Brain pericyte (primary cell): ENCODE data around the gene TAF11L13.
"Not testable (repeated sequence)": the region's sequence is repeated elsewhere in the genome, so short reads cannot be mapped to it uniquely, and the experiment has no call there.

Source experiments
- DNase-seq: peaks from one replicate; pipeline ENCODE4 v3.0.0-alpha.2; 2012; ENCODE audit warnings: low read depth, low spot score

Gene TAF11L13

DNA sequence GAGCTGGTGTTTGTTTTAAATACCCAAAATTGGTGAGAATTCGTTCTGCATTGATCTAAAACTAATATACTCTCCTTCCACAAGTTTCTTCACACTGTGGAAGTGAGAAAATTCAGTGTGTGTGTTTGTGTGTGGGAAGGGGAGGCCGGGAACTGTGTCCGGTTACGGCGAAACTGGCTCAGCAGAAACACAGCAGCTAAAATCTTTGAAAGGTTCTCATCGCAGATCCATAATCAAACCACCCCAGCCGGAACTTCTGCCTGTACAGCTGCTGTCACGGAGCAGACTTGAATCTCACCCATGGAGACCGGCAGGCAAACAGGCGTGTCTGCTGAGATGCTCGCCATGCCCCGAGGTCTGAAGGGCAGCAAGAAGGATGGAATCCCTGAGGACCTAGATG, at the start of gene TAF11L13:
Gene TAF11L13 (plus strand): TSS at position 301 of the 400 bp plus-strand sequence.
- DNase-seq, result not testable (repeated sequence)

DNA sequence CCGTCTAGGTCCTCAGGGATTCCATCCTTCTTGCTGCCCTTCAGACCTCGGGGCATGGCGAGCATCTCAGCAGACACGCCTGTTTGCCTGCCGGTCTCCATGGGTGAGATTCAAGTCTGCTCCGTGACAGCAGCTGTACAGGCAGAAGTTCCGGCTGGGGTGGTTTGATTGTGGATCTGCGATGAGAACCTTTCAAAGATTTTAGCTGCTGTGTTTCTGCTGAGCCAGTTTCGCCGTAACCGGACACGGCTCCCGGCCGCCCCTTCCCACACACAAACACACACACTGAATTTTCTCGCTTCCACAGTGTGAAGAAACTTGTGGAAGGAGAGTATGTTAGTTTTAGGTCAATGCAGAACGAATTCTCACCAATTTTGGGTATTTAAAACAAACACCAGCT, 46.2 kb upstream of the TAF11L13 start, which contains the start of gene TAF11L7:
Gene TAF11L7 (minus strand): TSS at position 101 of the 400 bp plus-strand sequence.
- DNase-seq, result not testable (repeated sequence)

DNA sequence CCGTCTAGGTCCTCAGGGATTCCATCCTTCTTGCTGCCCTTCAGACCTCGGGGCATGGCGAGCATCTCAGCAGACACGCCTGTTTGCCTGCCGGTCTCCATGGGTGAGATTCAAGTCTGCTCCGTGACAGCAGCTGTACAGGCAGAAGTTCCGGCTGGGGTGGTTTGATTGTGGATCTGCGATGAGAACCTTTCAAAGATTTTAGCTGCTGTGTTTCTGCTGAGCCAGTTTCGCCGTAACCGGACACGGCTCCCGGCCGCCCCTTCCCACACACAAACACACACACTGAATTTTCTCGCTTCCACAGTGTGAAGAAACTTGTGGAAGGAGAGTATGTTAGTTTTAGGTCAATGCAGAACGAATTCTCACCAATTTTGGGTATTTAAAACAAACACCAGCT, 41.0 kb upstream of the TAF11L13 start, which contains the start of gene TAF11L8:
Gene TAF11L8 (minus strand): TSS at position 101 of the 400 bp plus-strand sequence.
- not testable (repeated sequence) for DNase-seq

- DNase-seq, result not testable (repeated sequence)
These were observed 37.6 kb upstream of the TAF11L13 start, which contains the start of gene TAF11L9 for GRCh38 chr5:17594255-17594654. TAF11L9 (minus strand) TSS chr5:17594394.

- DNase-seq, result not testable (repeated sequence)
These were observed 34.2 kb upstream of the TAF11L13 start, which contains the start of gene TAF11L10 for GRCh38 chr5:17597728-17598127. TAF11L10 (minus strand) TSS chr5:17597828.

DNA sequence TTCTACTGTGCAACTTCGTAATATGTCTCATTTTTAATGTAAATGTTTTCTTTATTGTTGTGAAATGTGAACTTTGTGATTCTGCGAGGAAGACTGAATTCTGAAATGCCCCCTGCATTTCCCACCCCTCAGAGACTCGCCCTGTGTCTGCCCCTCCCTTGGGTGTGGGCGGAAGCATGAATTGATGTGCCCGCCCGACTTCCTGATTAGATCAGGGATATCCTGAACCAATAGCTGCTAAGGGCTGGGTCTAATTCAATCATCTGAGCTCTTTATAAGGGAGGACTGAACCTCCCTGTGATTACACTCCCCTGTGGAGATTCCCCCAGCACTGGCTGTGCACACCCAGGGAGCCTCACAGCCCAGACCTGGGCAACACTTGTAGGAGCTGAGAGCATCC, 28.0 kb upstream of the TAF11L13 start, which contains the start of gene TAF11L11:
Gene TAF11L11 (plus strand): TSS at position 304 of the 400 bp plus-strand sequence.
- not testable (repeated sequence) for DNase-seq

DNA sequence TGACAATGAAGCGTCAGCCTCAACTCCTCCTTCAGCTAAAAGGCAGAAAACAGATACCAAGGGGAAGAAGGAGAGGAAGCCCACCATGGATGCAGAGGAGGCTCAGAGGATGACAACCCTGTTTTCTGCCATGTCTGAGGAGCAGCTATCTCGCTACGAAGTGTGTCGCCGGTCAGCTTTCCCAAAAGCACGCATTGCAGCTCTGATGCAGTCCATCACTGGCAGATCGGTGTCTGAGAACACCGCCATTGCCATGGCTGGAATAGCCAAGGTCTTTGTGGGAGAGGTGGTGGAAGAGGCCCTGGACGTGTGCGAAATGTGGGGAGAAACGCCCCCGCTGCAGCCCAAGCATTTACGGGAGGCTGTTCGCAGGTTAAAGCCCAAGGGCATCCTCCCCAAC, 26.9 kb upstream of the TAF11L13 start:
- no peak for DNase-seq

DNA sequence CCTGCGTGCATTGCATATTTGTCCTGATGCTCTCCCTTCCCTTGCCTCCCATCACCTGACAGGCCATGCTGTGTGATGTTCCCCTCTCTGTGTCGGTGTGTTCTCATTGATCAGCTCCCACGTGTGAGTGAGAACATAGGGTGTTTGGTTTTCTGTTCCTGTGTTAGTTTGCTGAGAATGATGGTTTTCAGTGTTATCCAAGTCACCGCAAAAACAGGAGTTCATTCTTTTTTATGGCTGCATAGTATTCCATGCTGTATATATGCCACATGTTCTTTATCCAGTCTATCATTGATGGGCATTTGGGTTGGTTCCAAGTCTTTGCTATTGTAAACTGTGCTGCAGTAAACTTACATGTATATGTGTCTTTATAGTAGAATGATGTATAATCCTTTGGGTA, 24.4 kb upstream of the TAF11L13 start:
- not testable (repeated sequence) for DNase-seq

GRCh38 chr5:17610092-17610491, 21.8 kb upstream of the TAF11L13 start, which contains the start of gene TAF11L12:
TAF11L12 (plus strand) TSS chr5:17610392.
- not testable (repeated sequence) for DNase-seq

DNA sequence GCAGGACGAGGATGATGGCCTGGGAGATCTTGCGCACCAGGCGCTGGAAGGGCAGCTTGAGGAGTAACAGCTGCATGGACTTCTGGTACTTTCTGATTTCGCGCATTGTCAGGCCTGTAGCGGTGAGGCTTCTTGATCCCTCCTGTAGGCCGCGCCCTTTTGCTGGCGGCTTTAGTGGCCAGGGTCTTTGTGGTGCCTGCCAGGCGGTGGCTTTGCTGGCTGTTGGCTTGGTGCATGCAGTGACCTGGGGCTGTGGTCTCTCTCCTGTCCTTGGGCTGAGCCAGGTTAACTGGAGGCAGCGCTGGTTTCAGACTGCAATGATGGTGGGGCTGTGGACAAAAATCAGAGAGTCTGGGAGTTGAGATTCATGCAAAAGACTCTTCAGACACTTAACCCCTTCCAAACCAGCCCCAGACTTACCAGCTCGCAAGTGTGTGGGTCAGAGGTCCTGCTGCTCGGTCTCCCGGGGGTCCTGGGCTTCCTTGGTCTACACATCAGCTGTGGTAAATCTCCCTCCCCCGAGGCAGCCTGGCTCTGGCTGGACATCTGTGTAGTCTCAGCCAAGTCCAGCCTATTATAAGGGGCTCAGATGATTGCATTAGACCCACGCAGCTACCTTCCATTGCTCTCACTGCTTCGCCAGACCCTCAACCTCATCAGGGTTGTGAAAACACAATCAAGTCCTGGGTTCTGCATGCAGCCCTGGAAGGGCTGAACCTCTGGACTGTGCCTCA, 16.8 kb upstream of the TAF11L13 start:
- DNase-seq, result no peak

DNA sequence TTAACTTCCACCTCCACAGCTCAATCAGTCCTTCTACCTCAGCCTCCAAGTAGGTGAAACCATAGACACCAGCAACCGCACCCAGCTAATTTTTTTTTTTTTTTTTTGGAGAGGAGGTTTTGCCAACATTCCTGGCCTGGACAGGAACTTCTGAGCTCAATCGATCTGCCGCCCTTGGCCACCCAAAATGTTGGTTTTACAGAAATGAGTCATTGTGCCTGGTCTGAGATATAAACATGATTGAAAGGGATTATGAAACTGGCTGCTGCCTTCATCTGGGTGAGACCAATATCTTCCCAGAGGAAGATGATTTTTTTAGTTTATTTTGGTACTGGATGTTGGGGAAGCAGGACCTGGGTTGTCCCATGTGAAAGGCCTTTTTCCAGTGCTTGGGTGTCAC, 12.5 kb upstream of the TAF11L13 start:
- DNase-seq, result no peak

DNA sequence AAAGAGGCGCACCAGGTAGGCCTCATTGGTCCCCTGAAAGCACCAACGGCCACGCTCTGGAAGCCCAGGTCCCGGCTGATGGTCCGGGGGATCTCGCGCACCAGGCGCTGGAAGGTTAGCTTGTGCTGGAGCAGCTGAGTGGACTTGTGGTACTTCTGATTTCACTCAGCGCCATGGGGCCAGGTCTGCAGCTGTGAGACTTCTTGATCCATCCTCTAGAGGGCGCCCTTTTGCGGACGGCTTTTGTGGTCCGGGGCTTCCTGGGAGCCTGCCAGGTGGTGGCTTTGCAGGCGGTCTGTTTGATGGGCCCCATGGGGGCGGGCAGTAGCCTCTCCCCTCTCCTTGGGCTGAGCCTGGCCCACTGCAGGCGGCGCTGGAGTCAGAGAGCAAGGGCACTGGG, 11.3 kb upstream of the TAF11L13 start:
- no peak for DNase-seq

GRCh38 chr5:17625686-17626085, 6.2 kb upstream of the TAF11L13 start:
- no peak for DNase-seq

DNA sequence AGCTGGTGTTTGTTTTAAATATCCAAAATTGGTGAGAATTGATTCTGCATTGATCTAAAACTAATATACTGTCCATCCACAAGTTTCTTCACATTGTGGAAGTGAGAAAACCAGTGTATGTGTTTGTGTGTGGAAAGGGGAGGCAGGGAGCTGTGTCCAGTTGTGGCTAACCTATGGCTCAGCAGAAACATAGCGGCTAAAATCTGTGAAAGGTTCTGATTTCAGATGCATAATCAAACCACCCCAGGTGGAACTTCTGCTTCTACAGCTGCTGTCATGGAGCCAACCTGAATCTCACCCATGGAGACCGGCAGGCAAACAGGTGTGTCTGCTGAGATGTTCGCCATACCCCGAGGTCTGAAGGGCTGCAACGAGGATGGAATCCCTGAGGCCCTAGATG, 2.3 kb downstream of the TAF11L13 start, which contains the start of gene TAF11L14:
Gene TAF11L14 (plus strand): TSS at position 301 of the 400 bp plus-strand sequence.
- no peak for DNase-seq

DNA sequence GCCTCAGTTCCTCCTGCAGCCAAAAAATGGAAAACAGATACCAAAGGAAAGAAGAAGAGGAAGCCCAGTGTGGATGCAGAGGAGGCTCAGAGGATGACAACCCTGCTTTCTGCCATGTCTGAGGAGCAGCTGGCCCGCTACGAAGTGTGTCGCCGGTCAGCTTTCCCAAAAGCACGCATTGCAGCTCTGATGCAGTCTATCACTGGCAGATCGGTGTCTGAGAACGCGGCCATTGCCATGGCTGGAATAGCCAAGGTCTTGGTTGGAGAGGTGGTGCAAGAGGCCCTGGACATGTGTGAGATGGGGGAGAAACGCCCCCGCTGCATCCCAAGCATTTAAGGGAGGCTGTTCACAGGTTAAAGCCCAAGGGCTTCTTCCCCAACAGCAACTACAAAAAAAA, 17.3 kb downstream of the TAF11L13 start:
- not testable (repeated sequence) for DNase-seq

- not testable (repeated sequence) for DNase-seq
These were observed 23.4 kb downstream of the TAF11L13 start for GRCh38 chr5:17655201-17655759.

DNA sequence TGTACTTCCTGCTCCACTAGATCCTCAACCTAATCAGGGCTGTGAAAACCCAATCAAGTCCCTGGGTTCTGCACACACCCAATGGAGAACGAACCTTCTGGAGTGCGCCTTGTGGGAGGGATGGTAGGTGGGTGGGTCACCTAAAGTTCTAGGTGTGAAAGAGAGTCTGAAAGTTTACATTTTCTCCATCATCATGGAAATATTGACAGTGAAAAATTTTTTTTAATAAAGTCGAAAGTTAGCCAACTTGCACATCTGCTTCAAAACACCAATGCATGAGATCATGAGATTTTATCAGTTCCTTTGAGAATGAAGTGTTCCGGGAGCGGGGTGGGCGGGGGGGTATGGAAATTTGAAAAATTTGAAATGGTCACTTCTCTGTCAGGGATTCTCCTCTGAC, 24.0 kb downstream of the TAF11L13 start:
- DNase-seq, result no peak

GRCh38 chr5:17663182-17663581, 31.3 kb downstream of the TAF11L13 start:
- no peak for DNase-seq

DNA sequence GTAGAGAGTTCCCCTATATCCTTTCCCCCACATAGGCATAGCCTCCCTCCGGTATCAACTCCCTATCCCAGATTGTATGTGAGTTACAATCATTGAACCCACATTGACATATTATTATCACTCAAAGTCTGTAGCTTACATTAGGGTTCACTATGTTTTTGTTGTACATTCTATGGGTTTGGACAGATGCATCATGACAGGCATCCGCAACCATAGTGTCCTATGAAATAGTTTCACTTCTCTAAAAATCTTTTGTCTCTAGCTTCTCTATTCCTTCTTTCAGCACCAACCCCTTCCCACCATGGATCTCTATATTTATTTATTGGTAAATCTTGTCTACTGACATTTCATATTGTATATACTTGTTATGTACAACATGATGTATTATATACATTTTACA, 33.9 kb downstream of the TAF11L13 start:
- no peak for DNase-seq

DNA sequence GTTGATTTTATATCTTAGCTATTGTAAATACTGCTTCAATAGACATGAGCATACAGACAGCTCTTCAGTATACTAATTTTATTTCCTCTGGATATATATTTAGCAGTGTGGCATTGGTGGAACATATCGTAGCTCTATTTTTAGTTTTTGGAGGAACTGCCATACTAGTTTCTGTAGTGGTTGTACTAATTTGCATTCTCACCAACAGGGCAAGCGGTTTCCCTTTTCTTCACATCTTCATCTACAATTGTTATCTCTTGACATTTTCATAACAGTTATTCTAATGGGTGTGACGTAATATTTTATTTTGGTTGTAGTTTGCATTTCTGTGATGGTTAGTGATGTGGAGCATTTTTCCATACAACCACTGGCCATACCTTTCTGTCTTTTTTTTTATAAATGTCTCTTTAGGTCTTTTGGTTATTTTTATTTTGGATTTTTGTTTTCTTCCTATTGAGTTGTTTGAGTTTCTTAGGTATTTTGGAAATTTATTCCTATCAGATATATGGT, 34.9 kb downstream of the TAF11L13 start:
- DNase-seq, result no peak

DNA sequence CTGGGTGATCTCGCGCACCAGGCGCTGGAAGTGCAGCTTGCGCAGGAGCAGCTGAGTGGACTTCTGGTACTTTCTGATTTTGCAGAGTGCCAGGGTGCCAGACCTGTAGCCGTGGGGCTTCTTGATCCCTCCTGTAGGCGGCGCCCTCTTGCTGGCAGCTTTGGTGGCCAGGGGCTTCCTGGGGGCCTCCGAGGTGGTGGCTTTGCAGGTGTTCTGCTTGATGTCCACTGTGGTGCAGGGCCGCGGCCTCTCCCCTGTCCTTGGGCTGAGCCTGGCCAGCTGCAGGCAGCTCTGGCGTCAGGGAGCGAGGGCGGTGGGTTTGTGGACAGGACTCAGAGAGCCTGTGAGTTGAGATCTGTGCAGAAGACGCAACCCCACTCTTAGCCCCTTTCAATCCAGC, 38.5 kb downstream of the TAF11L13 start:
- no peak for DNase-seq

GRCh38 chr5:17678751-17679324, 47.0 kb downstream of the TAF11L13 start:
- DNase-seq, result no peak
